Upper lobe of right lung (tissue), 1 donor: ENCODE measurements around the gene ANO2. TPM values are rescaled to one million over a fixed set of nuclear protein-coding genes. Genes with fewer than 3 reads are reported as not detected.

Source experiments
- ATAC-seq: fragments of 200-7000 bp; cut with Tn5 transposase; one replicate; pipeline ENCODE4 v1.9.1; 2020; ENCODE audit warnings: mild to moderate bottlenecking, moderate library complexity
- DNase-seq: peaks from one replicate; pipeline ENCODE4 v3.0.0-alpha.2; 2020
- H3K27ac ChIP-seq: fragments of 200-600 bp; one replicate; pipeline ENCODE4 v1.8.0; 2022
- H3K27me3 ChIP-seq: fragments of 200-600 bp; one replicate; pipeline ENCODE4 v1.8.0; 2022; ENCODE audit warnings: mild to moderate bottlenecking
- H3K36me3 ChIP-seq: fragments of 200-600 bp; one replicate; pipeline ENCODE4 v1.8.0; 2022
- H3K4me1 ChIP-seq: fragments of 200-600 bp; one replicate; pipeline ENCODE4 v1.8.0; 2022
- H3K4me3 ChIP-seq: fragments of 200-600 bp; one replicate; pipeline ENCODE4 v1.8.0; 2022; ENCODE audit warnings: mild to moderate bottlenecking
- H3K9me3 ChIP-seq: fragments of 200-600 bp; one replicate; pipeline ENCODE4 v1.8.0; 2022
- CTCF ChIP-seq: fragments of 200-600 bp; IDR thresholded peaks from one replicate; pipeline ENCODE4 v1.8.0; 2022; ENCODE audit warnings: antibody characterized with exemption
- intact Hi-C: fragments of 100-400 bp; cut with DNase I; formaldehyde crosslinking; loops from one replicate; pipeline ENCODE4 v1.11.0; 2022
- total RNA-seq: library from RNA; stranded (reverse); fragmentation: NEBNext Ultra II Directional; extraction: Animal tissue kit (Norgen Biotek cat#: 25700); gene quantifications from one replicate; pipeline ENCODE4 v1.2.1, GENCODE V29; 2021
- donor health status: DM: no; HTN: yes; CAD: no; lungs with severe emphysema.

The ANO2 gene
- total RNA-seq, 1 donor from 2014 or later, result 36.8 TPM

DNA sequence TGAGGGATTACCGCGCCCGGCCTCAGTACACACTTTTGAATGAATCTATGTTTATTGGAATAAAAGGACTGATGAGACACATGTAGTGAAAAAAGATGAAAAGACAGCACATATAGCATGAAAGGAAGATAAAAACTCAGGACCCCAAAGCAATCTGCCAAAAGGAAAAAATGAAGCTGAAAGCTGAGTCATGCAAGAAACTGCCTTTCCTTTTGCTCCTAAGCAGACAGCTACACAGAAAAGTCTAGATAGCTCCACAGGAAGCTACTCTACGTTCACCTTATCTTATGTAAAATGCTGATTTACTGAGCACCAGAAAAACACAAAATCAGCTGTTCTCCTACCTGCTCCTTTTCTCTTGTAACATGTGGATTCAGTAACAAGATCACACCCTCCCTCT, 384.8 kb downstream of the ANO2 start:
- ATAC-seq, result no peak
- TF ChIP-seq CTCF, result no peak
- intact Hi-C loops, result no loop called here

DNA sequence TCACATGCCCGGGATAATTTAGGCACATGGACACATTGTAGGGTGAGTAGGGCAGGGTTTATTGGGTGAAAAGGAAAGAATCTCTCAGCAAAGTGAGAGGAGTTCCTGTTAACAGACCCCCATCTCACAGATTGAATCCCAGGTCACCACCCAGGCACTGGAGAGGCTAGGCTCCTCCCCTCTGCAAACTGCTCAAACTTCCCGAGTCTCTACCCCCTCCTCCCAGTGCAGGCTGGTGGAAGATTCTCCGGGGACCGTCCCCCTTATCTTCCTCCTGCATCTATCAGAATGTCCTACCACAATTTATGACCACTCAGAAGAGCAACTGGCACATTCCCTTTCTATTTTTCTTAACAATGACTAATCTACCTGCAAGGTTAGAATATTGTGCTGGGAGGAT, 387.2 kb downstream of the ANO2 start:
- H3K4me1 ChIP-seq, result no peaks in the 10 kb centered on the region
- intact Hi-C loops, result no loop called here
- no peak overlapping the region for H3K27ac ChIP-seq
- no peak for DNase-seq
- no peaks in the 10 kb centered on the region for H3K27me3 ChIP-seq
- no peaks in the 10 kb centered on the region for H3K9me3 ChIP-seq
- H3K36me3 ChIP-seq, result no peaks in the 10 kb centered on the region
- no peak for ATAC-seq
- no peak overlapping the region for H3K4me3 ChIP-seq
- no peak for TF ChIP-seq CTCF

More for the DNA sequence above, 384.8 kb downstream of the ANO2 start:
- no peaks in the 10 kb centered on the region for H3K27me3 ChIP-seq
- H3K4me3 ChIP-seq, result no peak overlapping the region
- H3K9me3 ChIP-seq, result no peaks in the 10 kb centered on the region
- no peaks in the 10 kb centered on the region for H3K4me1 ChIP-seq
- DNase-seq, result no peak
- H3K36me3 ChIP-seq, result no peaks in the 10 kb centered on the region
- no peak overlapping the region for H3K27ac ChIP-seq

GRCh38 chr12:5556946-5557673, 387.9 kb downstream of the ANO2 start:
- no peak for TF ChIP-seq CTCF
- DNase-seq, result no peak
- Histone ChIP-seq H3K9me3 (no peaks in the 10 kb centered on the region), H3K36me3 (no peaks in the 10 kb centered on the region), H3K4me1 (no peaks in the 10 kb centered on the region), H3K27ac (no peak overlapping the region), H3K27me3 (no peaks in the 10 kb centered on the region), H3K4me3 (no peak overlapping the region)
- no peak for ATAC-seq
- intact Hi-C loops, result no loop called here

- intact Hi-C loops, result no loop called here
- ATAC-seq, result no peak
- H3K27me3 ChIP-seq, result no peaks in the 10 kb centered on the region
These were observed 388.9 kb downstream of the ANO2 start for GRCh38 chr12:5556033-5556614.

GRCh38 chr12:5554711-5555110, 390.3 kb downstream of the ANO2 start:
- H3K4me1 ChIP-seq, result no peaks in the 10 kb centered on the region
- H3K36me3 ChIP-seq, result no peaks in the 10 kb centered on the region
- no peak for TF ChIP-seq CTCF
- ATAC-seq, result no peak
- no peaks in the 10 kb centered on the region for H3K27me3 ChIP-seq
- H3K4me3 ChIP-seq, result no peak overlapping the region
- DNase-seq, result no peak
- no peak overlapping the region for H3K27ac ChIP-seq
- intact Hi-C loops, result no loop called here
- no peaks in the 10 kb centered on the region for H3K9me3 ChIP-seq

More at GRCh38 chr12:5556033-5556614, 388.9 kb downstream of the ANO2 start:
- no peak for DNase-seq
- Histone ChIP-seq H3K4me1 (no peaks in the 10 kb centered on the region), H3K27ac (no peak overlapping the region), H3K36me3 (no peaks in the 10 kb centered on the region), H3K4me3 (no peak overlapping the region), H3K9me3 (no peaks in the 10 kb centered on the region)
- TF ChIP-seq CTCF, result peak; percentile 25
